Tibial artery (tissue), 4 donors: Measurements from ENCODE around the gene TSC22D3.

Experiments used
- DNase-seq, 2 donors: peaks; one replicate each; pipeline ENCODE4 v3.0.0-alpha.2; 2019
- H3K27ac ChIP-seq, 2 donors: fragments of 200-600 bp; sonication (generic) in 1 of 2; 1 replicate in 1 of 2; 2 replicates in 1 of 2; pipeline ENCODE4 v1.5.1; 2018 to 2019; ENCODE audit warnings: mild to moderate bottlenecking in 1 of 2
- H3K27me3 ChIP-seq, 2 donors: fragments of 200-600 bp; sonication (generic) in 1 of 2; one replicate each; pipeline versions ENCODE4 v1.5.1 to v1.6.0; 2016 to 2019
- H3K36me3 ChIP-seq, 3 donors: fragments of 200-600 bp; sonication (generic) in 2 of 3; one replicate each; pipeline ENCODE4 v1.5.1; 2016 to 2019; ENCODE audit warnings: mild to moderate bottlenecking in 2 of 3
- H3K4me1 ChIP-seq, 4 donors: fragments of 200-600 bp; sonication (generic) in 2 of 4; 1 replicate in 3 of 4; 2 replicates in 1 of 4; pipeline ENCODE4 v1.5.1; 2016 to 2019
- H3K4me3 ChIP-seq, 2 donors: fragments of 200-600 bp; sonication (generic) in 1 of 2; 1 replicate in 1 of 2; 2 replicates in 1 of 2; pipeline ENCODE4 v1.5.1; 2018 to 2019; ENCODE audit warnings: mild to moderate bottlenecking in 2 of 2
- H3K9me3 ChIP-seq, 3 donors: fragments of 200-600 bp; sonication (generic) in 1 of 3; one replicate each; pipeline ENCODE4 v1.5.1; 2016 to 2019
- intact Hi-C: fragments of 100-400 bp; cut with DNase I; formaldehyde crosslinking; loops from one replicate; pipeline ENCODE4 v1.15.0; 2023; ENCODE audit warnings: low total_unique reads
- TF ChIP-seq, protein P1 (sequence below), 2 experiments: fragments of 200-600 bp in 1 of 2; fragments of 450-650 bp in 1 of 2; IDR thresholded peaks; one replicate each; pipeline ENCODE4 v1.5.1; 2017 to 2019; ENCODE audit warnings: antibody characterized with exemption in 2 of 2, mild to moderate bottlenecking in 1 of 2, moderate library complexity in 1 of 2

The TSC22D3 gene

GRCh38 chrX:107707866-107708265 lies 67.7 kb downstream of the TSC22D3 start:
- intact Hi-C loops: no loop called here

DNA sequence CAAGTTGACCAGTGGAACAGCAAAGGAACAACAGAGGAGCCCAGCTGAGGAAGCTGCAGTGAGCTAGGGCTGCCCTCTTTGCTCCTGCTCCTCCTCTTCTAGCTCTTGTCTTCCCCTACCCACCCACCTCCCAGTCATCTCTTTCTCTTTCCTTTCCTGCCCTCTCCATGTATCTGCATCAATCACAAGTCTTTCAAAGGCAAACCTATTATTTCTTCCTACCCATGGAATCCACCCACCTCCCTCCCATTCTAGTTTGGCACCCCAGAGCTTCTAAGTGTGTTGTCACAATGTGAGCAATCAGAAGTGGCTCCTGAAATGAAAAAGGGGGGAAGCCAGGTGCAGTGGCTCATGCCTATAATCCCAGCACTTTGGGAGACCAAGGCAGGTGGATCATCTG lies 69.3 kb downstream of the TSC22D3 start:
- no peak for DNase-seq
- Histone ChIP-seq H3K27me3 (no peaks in the 10 kb centered on the region), H3K4me1 (peaks cover 0 to 19% (median 4%) of the 10 kb centered on the region in 4 donors), H3K4me3 (no peak overlapping the region), H3K27ac (no peak overlapping the region), H3K9me3 (no peaks in the 10 kb centered on the region), H3K36me3 (no peaks in the 10 kb centered on the region)
- TF ChIP-seq, protein P1, sequence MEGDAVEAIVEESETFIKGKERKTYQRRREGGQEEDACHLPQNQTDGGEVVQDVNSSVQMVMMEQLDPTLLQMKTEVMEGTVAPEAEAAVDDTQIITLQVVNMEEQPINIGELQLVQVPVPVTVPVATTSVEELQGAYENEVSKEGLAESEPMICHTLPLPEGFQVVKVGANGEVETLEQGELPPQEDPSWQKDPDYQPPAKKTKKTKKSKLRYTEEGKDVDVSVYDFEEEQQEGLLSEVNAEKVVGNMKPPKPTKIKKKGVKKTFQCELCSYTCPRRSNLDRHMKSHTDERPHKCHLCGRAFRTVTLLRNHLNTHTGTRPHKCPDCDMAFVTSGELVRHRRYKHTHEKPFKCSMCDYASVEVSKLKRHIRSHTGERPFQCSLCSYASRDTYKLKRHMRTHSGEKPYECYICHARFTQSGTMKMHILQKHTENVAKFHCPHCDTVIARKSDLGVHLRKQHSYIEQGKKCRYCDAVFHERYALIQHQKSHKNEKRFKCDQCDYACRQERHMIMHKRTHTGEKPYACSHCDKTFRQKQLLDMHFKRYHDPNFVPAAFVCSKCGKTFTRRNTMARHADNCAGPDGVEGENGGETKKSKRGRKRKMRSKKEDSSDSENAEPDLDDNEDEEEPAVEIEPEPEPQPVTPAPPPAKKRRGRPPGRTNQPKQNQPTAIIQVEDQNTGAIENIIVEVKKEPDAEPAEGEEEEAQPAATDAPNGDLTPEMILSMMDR (IDR thresholded peaks at IDR 0.05): no peak
- intact Hi-C loops: no loop called here

More at GRCh38 chrX:107707866-107708265, 67.7 kb downstream of the TSC22D3 start:
- DNase-seq: no peak
- no peak overlapping the region for H3K4me3 ChIP-seq
- H3K27ac ChIP-seq: no peak overlapping the region
- no peaks in the 10 kb centered on the region for H3K27me3 ChIP-seq
- peaks cover 0 to 2% (median 0%) of the 10 kb centered on the region in 3 donors for H3K36me3 ChIP-seq
- TF ChIP-seq, protein P1 (IDR thresholded peaks at IDR 0.05): no peak
- H3K4me1 ChIP-seq: peaks cover 0 to 26% (median 6%) of the 10 kb centered on the region in 4 donors
- no peaks in the 10 kb centered on the region for H3K9me3 ChIP-seq

- TF ChIP-seq, protein P1 (IDR thresholded peaks at IDR 0.05): no peak
- DNase-seq: no peak
- no peaks in the 10 kb centered on the region for H3K36me3 ChIP-seq
- peaks cover 0 to 23% (median 6%) of the 10 kb centered on the region in 4 donors for H3K4me1 ChIP-seq
- no peak overlapping the region for H3K27ac ChIP-seq
- no peak overlapping the region for H3K4me3 ChIP-seq
- no peaks in the 10 kb centered on the region for H3K9me3 ChIP-seq
- no peaks in the 10 kb centered on the region for H3K27me3 ChIP-seq
- intact Hi-C loops: no loop called here
These were observed 71.0 kb downstream of the TSC22D3 start for GRCh38 chrX:107704587-107704986.

- Histone ChIP-seq H3K27ac (no peak overlapping the region), H3K4me3 (no peak overlapping the region), H3K36me3 (no peaks in the 10 kb centered on the region), H3K4me1 (peaks cover 0 to 24% (median 6%) of the 10 kb centered on the region in 4 donors), H3K27me3 (no peaks in the 10 kb centered on the region), H3K9me3 (no peaks in the 10 kb centered on the region)
- TF ChIP-seq, protein P1 (IDR thresholded peaks at IDR 0.05): no peak
- DNase-seq: no peak
- intact Hi-C loops: no loop called here
These were observed 71.4 kb downstream of the TSC22D3 start for GRCh38 chrX:107704181-107704580.

DNA sequence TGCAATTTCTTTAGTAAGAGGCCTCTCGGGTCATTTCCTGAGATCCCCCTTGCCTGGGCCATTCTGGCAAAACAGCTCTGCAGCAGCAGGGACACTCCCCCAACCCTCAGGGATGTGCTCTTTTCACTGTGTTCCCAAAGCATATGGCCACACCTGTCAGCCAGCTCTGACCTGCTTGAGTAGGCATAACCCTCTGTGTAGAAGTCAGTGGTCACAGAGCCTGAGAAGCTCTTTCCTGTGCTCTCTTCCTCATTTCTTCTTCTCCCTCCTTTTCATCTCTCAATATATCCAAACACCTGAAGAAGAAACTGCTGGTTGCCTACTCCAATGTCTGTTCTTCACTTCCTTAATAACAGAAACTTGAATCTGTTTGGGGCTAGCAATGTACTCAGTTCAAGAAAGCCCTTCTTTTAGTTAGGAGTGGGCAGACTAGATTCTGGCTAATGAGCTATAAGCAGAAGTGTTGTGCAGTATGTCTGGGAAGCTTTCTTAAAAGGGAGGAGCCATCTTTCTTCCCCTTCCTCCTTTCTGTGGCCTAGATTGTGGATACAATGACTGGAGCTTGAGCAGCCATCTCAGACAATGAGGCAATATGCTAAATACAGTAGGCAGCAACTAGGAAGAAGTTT lies 74.0 kb downstream of the TSC22D3 start:
- TF ChIP-seq, protein P1 (IDR thresholded peaks at IDR 0.05): no peak
- intact Hi-C loops: no loop called here
- Histone ChIP-seq H3K4me3 (no peak overlapping the region), H3K27me3 (no peaks in the 10 kb centered on the region), H3K9me3 (no peaks in the 10 kb centered on the region), H3K36me3 (no peaks in the 10 kb centered on the region), H3K27ac (peak overlapping the region; percentile 65 to 67), H3K4me1 (peaks cover 0 to 24% (median 6%) of the 10 kb centered on the region in 4 donors)
- DNase-seq: no peak
